IMR-90 (cell line): ENCODE data around the gene C19orf73.

ENCODE experiments used
- BHLHE40 ChIP-seq: fragments of 150-350 bp; IDR thresholded peaks from 2 replicates; pipeline ENCODE4 v1.6.1; 2016; ENCODE audit warnings: mild to moderate bottlenecking, low read depth, low read length
- CTCF ChIP-seq: conservative IDR thresholded peaks from 2 replicates; pipeline ENCODE4 v1.5.1; 2012; ENCODE audit warnings: mild to moderate bottlenecking, low read depth, low read length, improper control_type of control experiment
- MAFK ChIP-seq: IDR thresholded peaks from 2 replicates; pipeline ENCODE4 v1.6.1; 2012; ENCODE audit warnings: low read depth, low read length, improper control_type of control experiment
- MXI1 ChIP-seq: IDR thresholded peaks from 2 replicates; pipeline ENCODE4 v1.6.1; 2012; ENCODE audit warnings: low read depth, mild to moderate bottlenecking, low read length, moderate library complexity, borderline replicate concordance
- POLR2A ChIP-seq: IDR thresholded peaks from 2 replicates; pipeline ENCODE4 v1.6.1; 2012; ENCODE audit warnings: mild to moderate bottlenecking, low read depth, low read length
- RAD21 ChIP-seq: IDR thresholded peaks from 2 replicates; pipeline ENCODE4 v1.6.1; 2012; ENCODE audit warnings: low read length, improper control_type of control experiment
- RFX5 ChIP-seq: IDR thresholded peaks from 2 replicates; pipeline ENCODE4 v1.8.0; 2012; ENCODE audit warnings: low read depth, mild to moderate bottlenecking, low read length, moderate library complexity
- SMC3 ChIP-seq: fragments of 150-350 bp; IDR thresholded peaks from 2 replicates; pipeline ENCODE4 v1.6.1; 2016; ENCODE audit warnings: low read depth, mild to moderate bottlenecking, antibody characterized with exemption, low read length, moderate library complexity
- USF2 ChIP-seq: fragments of 150-350 bp; IDR thresholded peaks from 2 replicates; pipeline ENCODE4 v1.6.1; 2017; ENCODE audit warnings: mild to moderate bottlenecking, antibody characterized with exemption, low read length, low read depth

- no peak for TF ChIP-seq CTCF
- TF ChIP-seq POLR2A = no peak
- no peak for TF ChIP-seq BHLHE40
- no peak for TF ChIP-seq RFX5
- TF ChIP-seq MXI1 = no peak
- TF ChIP-seq USF2 = no peak
- no peak for TF ChIP-seq SMC3
- no peak for TF ChIP-seq RAD21
- no peak for TF ChIP-seq MAFK
Observed at GRCh38 chr19:49161987-49162386, 43.0 kb upstream of the C19orf73 start.
